PC-9 (cell line): ENCODE measurements around the gene BCL2L14. TPM values are rescaled to one million over a fixed set of nuclear protein-coding genes. Genes with fewer than 3 reads are reported as not detected.

Experiments used
- BruUV-seq: library from RNA; stranded (reverse); fragments of 400-500 nt; replicated peaks from 2 replicates; lab custom pipeline; 2021; lab: Mats Ljungman, UMichigan
- CTCF ChIA-PET: fragments of 300-600 bp; sonication (Branson Sonifier 250); formaldehyde crosslinking; loops from one replicate; lab custom pipeline; 2022; ENCODE audit warnings: antibody characterized with exemption; lab: Charles Lee
- POLR2A ChIA-PET: fragments of 300-600 bp; sonication (Branson Sonifier 250); formaldehyde crosslinking; loops from one replicate; lab custom pipeline; 2022; ENCODE audit warnings: antibody characterized with exemption; ENCODE audit not compliant: unreplicated experiment; lab: Charles Lee
- DNase-seq, 2 experiments: peaks; one replicate each; pipeline versions ENCODE4 v3.0.0 to v3.0.0-alpha.2; 2015 to 2022; ENCODE audit warnings: mixed read lengths in 1 of 2
- H2AFZ ChIP-seq: fragments of 200-600 bp; sonication (generic); 2 replicates; pipeline ENCODE4 v1.8.1; 2017; ENCODE audit warnings: antibody characterized with exemption
- H3F3A ChIP-seq: fragments of 200-600 bp; sonication (generic); 2 replicates; pipeline ENCODE4 v1.8.1; 2017; ENCODE audit warnings: antibody characterized with exemption, mild to moderate bottlenecking, low read depth; ENCODE audit not compliant: insufficient read depth
- H3K27ac ChIP-seq: fragments of 200-600 bp; sonication (generic); 2 replicates; pipeline ENCODE4 v1.6.1; 2016; ENCODE audit warnings: mixed run types
- H3K27me3 ChIP-seq: fragments of 200-600 bp; sonication (generic); 2 replicates; pipeline ENCODE4 v1.6.1; 2016; ENCODE audit warnings: low read depth, mixed run types; ENCODE audit not compliant: insufficient read depth
- H3K36me3 ChIP-seq: fragments of 200-600 bp; sonication (generic); 2 replicates; pipeline ENCODE4 v1.6.1; 2016; ENCODE audit warnings: low read depth, mixed run types
- H3K4me1 ChIP-seq: fragments of 200-600 bp; sonication (generic); replicated peaks from 2 replicates; pipeline ENCODE4 v1.6.1; 2016; ENCODE audit warnings: mixed run types; ENCODE audit not compliant: insufficient read depth
- H3K4me2 ChIP-seq: fragments of 200-600 bp; sonication (generic); 2 replicates; pipeline ENCODE4 v1.6.1; 2017; ENCODE audit warnings: mixed run types
- H3K4me3 ChIP-seq: fragments of 200-600 bp; sonication (generic); 2 replicates; pipeline ENCODE4 v1.6.1; 2016; ENCODE audit warnings: mixed run types
- H3K79me2 ChIP-seq: fragments of 200-600 bp; sonication (generic); 2 replicates; pipeline ENCODE4 v1.6.1; 2017; ENCODE audit warnings: low read depth, mixed run types
- H3K9me2 ChIP-seq: fragments of 200-600 bp; sonication (generic); 2 replicates; pipeline ENCODE4 v1.8.1; 2017; ENCODE audit warnings: mild to moderate bottlenecking; ENCODE audit not compliant: insufficient read depth
- H3K9me3 ChIP-seq: fragments of 200-600 bp; sonication (generic); 2 replicates; pipeline ENCODE4 v1.8.1; 2016; ENCODE audit warnings: low read depth; ENCODE audit not compliant: insufficient read depth
- H4K20me1 ChIP-seq: fragments of 200-600 bp; sonication (generic); 2 replicates; pipeline ENCODE4 v1.8.1; 2017; ENCODE audit not compliant: insufficient read depth
- CTCF ChIP-seq: fragments of 200-600 bp; sonication (generic); conservative IDR thresholded peaks from 2 replicates; pipeline ENCODE4 v1.6.1; 2017; ENCODE audit warnings: mixed run types, antibody characterized with exemption, mild to moderate bottlenecking, moderate library complexity
- EZH2 ChIP-seq: fragments of 200-600 bp; sonication (generic); IDR thresholded peaks from 2 replicates; pipeline ENCODE4 v1.8.0; 2017; ENCODE audit warnings: antibody characterized with exemption, low read depth
- intact Hi-C: fragments of 100-400 bp; cut with micrococcal nuclease; formaldehyde crosslinking; loops from one replicate; pipeline ENCODE4 v1.10.0; 2022; ENCODE audit not compliant: unreplicated experiment
- total RNA-seq: library from RNA; stranded (reverse); gene quantifications from 2 replicates; pipeline ENCODE4 v1.2.3, GENCODE V29; 2021

Gene BCL2L14
- total RNA-seq, 1 experiment from 2014 or later: 6.0 TPM

- Histone ChIP-seq H3F3A (no peaks in the 10 kb centered on the region), H3K4me2 (no peak overlapping the region), H3K27ac (no peak overlapping the region), H3K27me3 (no peaks in the 10 kb centered on the region), H3K9me2 (no peaks in the 10 kb centered on the region), H3K4me3 (no peak overlapping the region), H3K36me3 (no peaks in the 10 kb centered on the region), H2AFZ (no peak overlapping the region), H3K79me2 (no peaks in the 10 kb centered on the region), H4K20me1 (no peaks in the 10 kb centered on the region), H3K4me1 (no peaks in the 10 kb centered on the region), H3K9me3 (no peaks in the 10 kb centered on the region)
- ChIA-PET POLR2A (no interaction called here), CTCF (no interaction called here)
- no TSS peak for BruUV-seq
- TF ChIP-seq EZH2 (no peak), CTCF (no peak)
- DNase-seq: no peak
- intact Hi-C loops: no loop called here
Observed at GRCh38 chr12:12023456-12023855, 47.3 kb upstream of the BCL2L14 start.

- BruUV-seq: no TSS peak
- H4K20me1 ChIP-seq: no peaks in the 10 kb centered on the region
- ChIA-PET CTCF (no interaction called here), POLR2A (no interaction called here)
- no peaks in the 10 kb centered on the region for H3K27me3 ChIP-seq
- intact Hi-C loops: no loop called here
- no peak overlapping the region for H3K27ac ChIP-seq
- H3K9me3 ChIP-seq: no peaks in the 10 kb centered on the region
- H3K4me3 ChIP-seq: no peak overlapping the region
- no peaks in the 10 kb centered on the region for H3K4me1 ChIP-seq
- H3K9me2 ChIP-seq: no peaks in the 10 kb centered on the region
- H3F3A ChIP-seq: no peaks in the 10 kb centered on the region
- H3K4me2 ChIP-seq: no peak overlapping the region
- H2AFZ ChIP-seq: no peak overlapping the region
- DNase-seq: no peak
- TF ChIP-seq EZH2 (no peak), CTCF (no peak)
- no peaks in the 10 kb centered on the region for H3K36me3 ChIP-seq
- H3K79me2 ChIP-seq: no peaks in the 10 kb centered on the region
Observed at GRCh38 chr12:12024911-12025682, 45.6 kb upstream of the BCL2L14 start.

DNA sequence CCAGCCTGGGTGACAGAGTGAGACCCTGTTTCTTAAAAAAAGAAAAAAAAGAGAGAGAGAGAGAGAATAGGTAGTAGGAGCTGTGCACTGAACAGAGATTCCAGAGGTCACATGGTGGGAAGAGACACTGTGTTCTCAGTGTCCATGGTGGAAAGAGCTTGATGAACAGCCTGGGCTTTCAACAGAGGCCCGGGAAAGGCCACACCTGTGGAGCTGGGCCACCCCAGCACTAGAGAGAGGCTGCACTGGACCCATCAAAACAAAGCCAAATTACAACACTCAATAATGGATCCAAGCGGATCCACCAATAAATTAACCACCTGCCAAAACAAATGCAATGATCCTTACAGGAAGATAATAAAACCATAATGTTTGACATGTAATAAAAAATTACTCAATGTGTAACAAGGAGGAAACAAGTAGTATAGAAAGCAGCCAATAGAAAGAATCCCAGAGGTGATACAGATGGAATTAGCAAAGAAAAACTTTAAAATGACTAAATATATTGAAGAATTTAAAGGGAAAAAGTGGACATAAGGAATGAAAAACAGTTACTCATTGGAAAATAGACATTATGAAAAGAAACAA lies 44.8 kb upstream of the BCL2L14 start:
- Histone ChIP-seq H3K4me1 (no peaks in the 10 kb centered on the region), H3K9me3 (no peaks in the 10 kb centered on the region), H3K4me2 (no peak overlapping the region), H3K36me3 (no peaks in the 10 kb centered on the region), H2AFZ (no peak overlapping the region), H3K9me2 (no peaks in the 10 kb centered on the region), H3K27me3 (no peaks in the 10 kb centered on the region), H3K79me2 (no peaks in the 10 kb centered on the region), H3K4me3 (no peak overlapping the region), H4K20me1 (no peaks in the 10 kb centered on the region), H3F3A (no peaks in the 10 kb centered on the region), H3K27ac (no peak overlapping the region)
- ChIA-PET POLR2A (no interaction called here), CTCF (no interaction called here)
- no TSS peak for BruUV-seq
- no peak for DNase-seq
- TF ChIP-seq CTCF: no peak
- TF ChIP-seq EZH2: no peak
- intact Hi-C loops: no loop called here
